Activated naive CD8-positive, alpha-beta T cell treated with anti-CD3 and anti-CD28 coated beads, Interleukin-2, amount 50 U/mL, for 24 hours (primary cell): ENCODE data around the gene BPGM.
"Not testable (repeated sequence)": the region's sequence is repeated elsewhere in the genome, so short reads cannot be mapped to it uniquely, and the experiment has no call there.

Source experiments
- ATAC-seq: fragments of 150-1000 bp; cut with Tn5 transposase; one replicate; pipeline ENCODE4 v1.10.0; 2021
- DNase-seq: peaks from one replicate; pipeline ENCODE4 v3.0.0; 2021
- H3K27ac Mint-ChIP-seq: one replicate; pipeline ENCODE4 v1.8.0; 2021; ENCODE audit warnings: mild to moderate bottlenecking, mixed read lengths
- H3K27me3 Mint-ChIP-seq: one replicate; pipeline ENCODE4 v1.8.0; 2021; ENCODE audit warnings: mixed read lengths
- H3K36me3 Mint-ChIP-seq: one replicate; pipeline ENCODE4 v1.8.0; 2021; ENCODE audit warnings: low read depth, mixed read lengths
- H3K4me1 Mint-ChIP-seq: one replicate; pipeline ENCODE4 v1.8.0; 2021; ENCODE audit warnings: mixed read lengths
- H3K4me3 Mint-ChIP-seq: one replicate; pipeline ENCODE4 v1.8.0; 2021; ENCODE audit warnings: mild to moderate bottlenecking, moderate library complexity, mixed read lengths
- H3K9me3 Mint-ChIP-seq: one replicate; pipeline ENCODE4 v1.8.0; 2021; ENCODE audit warnings: mixed read lengths

BPGM gene

GRCh38 chr7:134665045-134665444 is 18.4 kb downstream of the BPGM start:
- not testable (repeated sequence) for H3K27ac Mint-ChIP-seq, DNase-seq, ATAC-seq, H3K27me3 Mint-ChIP-seq, H3K4me3 Mint-ChIP-seq, H3K9me3 Mint-ChIP-seq
- Mint-ChIP-seq H3K4me1 (peaks cover 41% of the 10 kb centered on the region), H3K36me3 (peaks cover 30% of the 10 kb centered on the region)

- peaks cover 28% of the 10 kb centered on the region for H3K36me3 Mint-ChIP-seq
- H3K9me3 Mint-ChIP-seq = no peaks in the 10 kb centered on the region
- H3K4me1 Mint-ChIP-seq = peaks cover 54% of the 10 kb centered on the region
- H3K27me3 Mint-ChIP-seq = no peaks in the 10 kb centered on the region
- no peak overlapping the region for H3K4me3 Mint-ChIP-seq
- H3K27ac Mint-ChIP-seq = peak overlapping the region; percentile 54
- peak; percentile 80 for ATAC-seq
- DNase-seq = no peak
Observed at GRCh38 chr7:134667899-134668298, 21.2 kb downstream of the BPGM start.

- peaks cover 2% of the 10 kb centered on the region for H3K9me3 Mint-ChIP-seq
- H3K4me1 Mint-ChIP-seq = peaks cover 54% of the 10 kb centered on the region
- H3K27ac Mint-ChIP-seq = peak overlapping the region; percentile 71
- peak; percentile 20 for ATAC-seq
- H3K27me3 Mint-ChIP-seq = no peaks in the 10 kb centered on the region
- no peak for DNase-seq
- peaks cover 32% of the 10 kb centered on the region for H3K36me3 Mint-ChIP-seq
- peak overlapping the region; percentile 65 for H3K4me3 Mint-ChIP-seq
Observed at GRCh38 chr7:134669388-134669787, 22.7 kb downstream of the BPGM start.

- peak overlapping the region; percentile 65 for H3K4me3 Mint-ChIP-seq
- DNase-seq (peak; percentile 67), ATAC-seq (peak; percentile 83)
- peaks cover 6% of the 10 kb centered on the region for H3K9me3 Mint-ChIP-seq
- peaks cover 54% of the 10 kb centered on the region for H3K4me1 Mint-ChIP-seq
- H3K36me3 Mint-ChIP-seq = peaks cover 30% of the 10 kb centered on the region
- no peaks in the 10 kb centered on the region for H3K27me3 Mint-ChIP-seq
- peak overlapping the region; percentile 71 for H3K27ac Mint-ChIP-seq
Observed at GRCh38 chr7:134669845-134670373, 23.3 kb downstream of the BPGM start.

GRCh38 chr7:134671609-134672008 is 25.0 kb downstream of the BPGM start:
- no peak overlapping the region for H3K27ac Mint-ChIP-seq
- peaks cover 22% of the 10 kb centered on the region for H3K36me3 Mint-ChIP-seq
- no peaks in the 10 kb centered on the region for H3K27me3 Mint-ChIP-seq
- ATAC-seq = no peak
- peaks cover 6% of the 10 kb centered on the region for H3K9me3 Mint-ChIP-seq
- DNase-seq = no peak
- peaks cover 51% of the 10 kb centered on the region for H3K4me1 Mint-ChIP-seq
- H3K4me3 Mint-ChIP-seq = no peak overlapping the region

- no peaks in the 10 kb centered on the region for H3K27me3 Mint-ChIP-seq
- peaks cover 32% of the 10 kb centered on the region for H3K4me1 Mint-ChIP-seq
- H3K9me3 Mint-ChIP-seq = peaks cover 6% of the 10 kb centered on the region
- no peak overlapping the region for H3K4me3 Mint-ChIP-seq
- no peak for ATAC-seq
- H3K27ac Mint-ChIP-seq = no peak overlapping the region
- H3K36me3 Mint-ChIP-seq = peaks cover 22% of the 10 kb centered on the region
- no peak for DNase-seq
Observed at GRCh38 chr7:134674424-134674823, 27.8 kb downstream of the BPGM start.

GRCh38 chr7:134676743-134677142 is 30.1 kb downstream of the BPGM start:
- Mint-ChIP-seq H3K27ac (no peak overlapping the region), H3K36me3 (peaks cover 32% of the 10 kb centered on the region), H3K4me3 (no peak overlapping the region), H3K27me3 (no peaks in the 10 kb centered on the region), H3K9me3 (peaks cover 6% of the 10 kb centered on the region), H3K4me1 (peaks cover 14% of the 10 kb centered on the region)
- ATAC-seq = no peak
- no peak for DNase-seq

- Mint-ChIP-seq H3K27me3 (no peaks in the 10 kb centered on the region), H3K9me3 (peaks cover 6% of the 10 kb centered on the region), H3K36me3 (peaks cover 26% of the 10 kb centered on the region), H3K27ac (no peak overlapping the region), H3K4me1 (peaks cover 10% of the 10 kb centered on the region), H3K4me3 (no peak overlapping the region)
- DNase-seq = no peak
- ATAC-seq = no peak
Observed at GRCh38 chr7:134678115-134678514, 31.5 kb downstream of the BPGM start.

- ATAC-seq (no peak), DNase-seq (no peak)
- peaks cover 20% of the 10 kb centered on the region for H3K36me3 Mint-ChIP-seq
- H3K4me1 Mint-ChIP-seq = peaks cover 10% of the 10 kb centered on the region
- H3K27me3 Mint-ChIP-seq = no peaks in the 10 kb centered on the region
- H3K27ac Mint-ChIP-seq = no peak overlapping the region
- peaks cover 6% of the 10 kb centered on the region for H3K9me3 Mint-ChIP-seq
- no peak overlapping the region for H3K4me3 Mint-ChIP-seq
Observed at GRCh38 chr7:134679006-134679405, 32.4 kb downstream of the BPGM start.

GRCh38 chr7:134684165-134684564 is 37.5 kb downstream of the BPGM start:
- Mint-ChIP-seq H3K27ac (no peak overlapping the region), H3K9me3 (no peaks in the 10 kb centered on the region), H3K4me1 (no peaks in the 10 kb centered on the region), H3K27me3 (peaks cover 2% of the 10 kb centered on the region), H3K4me3 (no peak overlapping the region), H3K36me3 (peaks cover 10% of the 10 kb centered on the region)
- ATAC-seq = no peak
- DNase-seq = no peak

GRCh38 chr7:134685250-134685649 is 38.6 kb downstream of the BPGM start:
- Mint-ChIP-seq H3K4me1 (peaks cover 3% of the 10 kb centered on the region), H3K27ac (no peak overlapping the region)

GRCh38 chr7:134686786-134687185 is 40.1 kb downstream of the BPGM start:
- DNase-seq (no peak), ATAC-seq (no peak)
- Mint-ChIP-seq H3K36me3 (no peaks in the 10 kb centered on the region), H3K27me3 (peaks cover 4% of the 10 kb centered on the region), H3K9me3 (no peaks in the 10 kb centered on the region), H3K27ac (no peak overlapping the region), H3K4me3 (no peak overlapping the region), H3K4me1 (peaks cover 8% of the 10 kb centered on the region)

More at GRCh38 chr7:134685250-134685649, 38.6 kb downstream of the BPGM start:
- no peak overlapping the region for H3K4me3 Mint-ChIP-seq
- H3K36me3 Mint-ChIP-seq = peaks cover 5% of the 10 kb centered on the region
- DNase-seq (no peak), ATAC-seq (no peak)
- H3K9me3 Mint-ChIP-seq = no peaks in the 10 kb centered on the region
- peaks cover 2% of the 10 kb centered on the region for H3K27me3 Mint-ChIP-seq

- not testable (repeated sequence) for H3K9me3 Mint-ChIP-seq, H3K27me3 Mint-ChIP-seq, DNase-seq, H3K27ac Mint-ChIP-seq, H3K4me3 Mint-ChIP-seq, H3K36me3 Mint-ChIP-seq, ATAC-seq
- H3K4me1 Mint-ChIP-seq = peaks cover 23% of the 10 kb centered on the region
Observed at GRCh38 chr7:134689550-134689949, 42.9 kb downstream of the BPGM start.

- Mint-ChIP-seq H3K9me3 (no peaks in the 10 kb centered on the region), H3K27ac (no peak overlapping the region), H3K4me3 (no peak overlapping the region), H3K36me3 (no peaks in the 10 kb centered on the region), H3K4me1 (peaks cover 23% of the 10 kb centered on the region), H3K27me3 (peaks cover 5% of the 10 kb centered on the region)
- DNase-seq (no peak), ATAC-seq (no peak)
Observed at GRCh38 chr7:134690016-134690415, 43.4 kb downstream of the BPGM start.

GRCh38 chr7:134690614-134691504 is 44.2 kb downstream of the BPGM start:
- Mint-ChIP-seq H3K27ac (no peak overlapping the region), H3K4me3 (no peak overlapping the region)

More at GRCh38 chr7:134690614-134691504, 44.2 kb downstream of the BPGM start:
- no peaks in the 10 kb centered on the region for H3K9me3 Mint-ChIP-seq
- peaks cover 5% of the 10 kb centered on the region for H3K27me3 Mint-ChIP-seq
- ATAC-seq (no peak), DNase-seq (no peak)
- peaks cover 23% of the 10 kb centered on the region for H3K4me1 Mint-ChIP-seq
- H3K36me3 Mint-ChIP-seq = no peaks in the 10 kb centered on the region
